ENCODE measurements around the gene SMC4.

SMC4 gene

DNA sequence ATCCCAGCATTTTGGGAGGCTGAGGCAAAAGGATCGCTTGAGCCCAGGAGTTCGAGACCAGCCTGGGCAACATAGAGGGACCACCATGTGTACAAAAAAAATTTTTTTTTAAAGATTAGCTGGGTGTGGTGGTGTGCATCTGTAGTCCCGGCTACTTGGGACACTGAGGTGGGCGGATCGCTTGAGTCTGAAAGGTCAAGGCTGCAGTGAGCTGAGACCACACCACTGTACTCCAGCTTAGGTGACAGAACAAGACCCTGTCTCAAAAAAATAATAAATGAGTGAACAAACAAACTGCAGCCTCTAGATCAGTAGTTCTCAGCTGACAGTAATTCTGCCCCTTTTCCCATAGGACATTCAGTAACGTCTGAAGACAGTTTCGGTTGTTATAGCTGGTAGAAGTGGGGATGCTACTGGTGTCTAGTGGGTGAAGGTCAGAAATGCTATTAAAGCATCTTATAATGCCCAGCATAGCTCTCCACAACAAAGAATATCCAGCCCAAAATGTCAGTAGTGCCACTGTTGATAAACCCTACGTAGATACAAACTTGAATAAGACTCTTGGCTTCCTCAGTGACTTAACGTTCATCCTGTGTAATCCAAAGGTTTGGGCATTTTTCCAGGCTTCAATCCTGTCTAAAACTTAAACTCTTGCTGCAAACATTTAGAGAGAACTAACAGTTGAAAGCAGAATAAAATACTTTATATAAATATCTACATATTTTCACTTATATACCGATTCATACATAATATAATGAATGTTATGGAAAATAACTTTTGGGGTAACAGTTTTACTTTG, 10.6 kb downstream of the SMC4 start:
- H3K9me3 ChIP-seq (ENCODE audit: control insufficient read depth, low read length) = no peaks in the 10 kb centered on the region
- no peaks in the 10 kb centered on the region for H3K36me3 ChIP-seq (ENCODE audit: control insufficient read depth, insufficient read depth, low read length)
- H3K4me3 ChIP-seq (ENCODE audit: low read depth, low read length) = no peak overlapping the region
- no peaks in the 10 kb centered on the region for H3K27me3 ChIP-seq (ENCODE audit: control insufficient read depth, insufficient read depth, low read length)
- no peak overlapping the region for H2AFZ ChIP-seq
- H3K27ac ChIP-seq = no peak overlapping the region
- no peak overlapping the region for H3K9ac ChIP-seq
- no peaks in the 10 kb centered on the region for H3K4me1 ChIP-seq
- TF ChIP-seq, protein P1, sequence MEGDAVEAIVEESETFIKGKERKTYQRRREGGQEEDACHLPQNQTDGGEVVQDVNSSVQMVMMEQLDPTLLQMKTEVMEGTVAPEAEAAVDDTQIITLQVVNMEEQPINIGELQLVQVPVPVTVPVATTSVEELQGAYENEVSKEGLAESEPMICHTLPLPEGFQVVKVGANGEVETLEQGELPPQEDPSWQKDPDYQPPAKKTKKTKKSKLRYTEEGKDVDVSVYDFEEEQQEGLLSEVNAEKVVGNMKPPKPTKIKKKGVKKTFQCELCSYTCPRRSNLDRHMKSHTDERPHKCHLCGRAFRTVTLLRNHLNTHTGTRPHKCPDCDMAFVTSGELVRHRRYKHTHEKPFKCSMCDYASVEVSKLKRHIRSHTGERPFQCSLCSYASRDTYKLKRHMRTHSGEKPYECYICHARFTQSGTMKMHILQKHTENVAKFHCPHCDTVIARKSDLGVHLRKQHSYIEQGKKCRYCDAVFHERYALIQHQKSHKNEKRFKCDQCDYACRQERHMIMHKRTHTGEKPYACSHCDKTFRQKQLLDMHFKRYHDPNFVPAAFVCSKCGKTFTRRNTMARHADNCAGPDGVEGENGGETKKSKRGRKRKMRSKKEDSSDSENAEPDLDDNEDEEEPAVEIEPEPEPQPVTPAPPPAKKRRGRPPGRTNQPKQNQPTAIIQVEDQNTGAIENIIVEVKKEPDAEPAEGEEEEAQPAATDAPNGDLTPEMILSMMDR (IDR thresholded peaks at IDR 0.05) = no peak
- H3K4me2 ChIP-seq (ENCODE audit: low read length) = no peak overlapping the region
- no peaks in the 10 kb centered on the region for H3K79me2 ChIP-seq

DNA sequence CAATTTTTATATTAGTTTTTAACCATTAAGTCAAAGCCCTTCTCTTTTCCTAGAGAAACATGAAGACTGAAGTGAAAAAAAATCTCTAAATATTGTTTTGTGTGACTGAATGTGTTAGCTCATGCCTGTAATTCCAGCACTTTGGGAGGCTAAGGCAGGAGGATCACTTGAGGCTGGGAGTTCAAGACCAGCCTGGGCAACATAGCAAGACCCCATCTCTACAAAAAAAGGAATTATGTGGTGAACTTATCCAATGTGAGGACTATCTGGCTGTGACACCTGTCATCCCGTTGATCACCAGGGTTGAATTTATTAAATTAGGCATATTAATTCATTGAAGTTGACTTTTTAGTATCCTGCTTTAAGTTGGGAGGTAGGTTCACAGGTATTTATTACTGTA, 13.0 kb downstream of the SMC4 start:
- Histone ChIP-seq H3K36me3 (ENCODE audit: control insufficient read depth, insufficient read depth, low read length) (no peaks in the 10 kb centered on the region), H3K27ac (no peak overlapping the region), H3K4me2 (ENCODE audit: low read length) (no peak overlapping the region), H3K4me3 (ENCODE audit: low read depth, low read length) (no peak overlapping the region), H3K4me1 (no peaks in the 10 kb centered on the region), H3K79me2 (no peaks in the 10 kb centered on the region), H3K27me3 (ENCODE audit: control insufficient read depth, insufficient read depth, low read length) (no peaks in the 10 kb centered on the region), H3K9me3 (ENCODE audit: control insufficient read depth, low read length) (no peaks in the 10 kb centered on the region), H3K9ac (no peak overlapping the region), H2AFZ (no peak overlapping the region)
- TF ChIP-seq, protein P1 (IDR thresholded peaks at IDR 0.05) = no peak

DNA sequence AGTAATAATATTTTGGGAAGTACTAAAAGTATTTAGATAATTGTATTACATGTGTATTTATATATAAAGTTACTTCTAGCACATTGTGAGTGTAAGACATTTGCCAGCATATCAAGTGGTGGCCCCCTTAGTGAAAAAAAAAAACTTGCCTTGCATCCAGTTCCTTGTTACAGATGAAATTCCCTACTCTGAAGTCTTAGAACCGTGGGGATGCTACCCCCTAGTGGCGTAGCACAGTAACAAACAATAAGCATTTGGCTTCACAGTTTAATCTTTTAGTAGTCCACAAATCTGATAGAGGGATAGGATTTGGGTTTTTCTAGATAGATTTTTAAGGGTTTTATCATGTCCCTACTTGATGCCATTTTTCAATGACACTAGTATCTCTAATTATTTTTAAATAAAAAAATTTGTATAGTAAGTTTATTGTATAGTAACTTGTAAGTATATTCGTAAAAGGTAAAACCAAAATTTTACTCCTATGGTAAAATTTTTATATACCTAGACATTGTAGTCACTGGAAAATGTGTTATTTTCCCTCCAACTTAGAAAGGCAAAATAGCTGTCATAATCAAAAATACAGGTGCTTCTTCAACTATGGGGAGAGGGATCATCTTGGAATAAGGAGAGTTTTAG, 14.3 kb downstream of the SMC4 start:
- H2AFZ ChIP-seq = no peak overlapping the region
- no peak overlapping the region for H3K27ac ChIP-seq
- no peak overlapping the region for H3K4me2 ChIP-seq (ENCODE audit: low read length)
- no peaks in the 10 kb centered on the region for H3K27me3 ChIP-seq (ENCODE audit: control insufficient read depth, insufficient read depth, low read length)
- no peaks in the 10 kb centered on the region for H3K36me3 ChIP-seq (ENCODE audit: control insufficient read depth, insufficient read depth, low read length)
- H3K4me3 ChIP-seq (ENCODE audit: low read depth, low read length) = no peak overlapping the region
- TF ChIP-seq, protein P1 (IDR thresholded peaks at IDR 0.05) = peak; percentile 91
- no peaks in the 10 kb centered on the region for H3K79me2 ChIP-seq
- H3K9ac ChIP-seq = no peak overlapping the region
- no peaks in the 10 kb centered on the region for H3K4me1 ChIP-seq
- H3K9me3 ChIP-seq (ENCODE audit: control insufficient read depth, low read length) = no peaks in the 10 kb centered on the region

DNA sequence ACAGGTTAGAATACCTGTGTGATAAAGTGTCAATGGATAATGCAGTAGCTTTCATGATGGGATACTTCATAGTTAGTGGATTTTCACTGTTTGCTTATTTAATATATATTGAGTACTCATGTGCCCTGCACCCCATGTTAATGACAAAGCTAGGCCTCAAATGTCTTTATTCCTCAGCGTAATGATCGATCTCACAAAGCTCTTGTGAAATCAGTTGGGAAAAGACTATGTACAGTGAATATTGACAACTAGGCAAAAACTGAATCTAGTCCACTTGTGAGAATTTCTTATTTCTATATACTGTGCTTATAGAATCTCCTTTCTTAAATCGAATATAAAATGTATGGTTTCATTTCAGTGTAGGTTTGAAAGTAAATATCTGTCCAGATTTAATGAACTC, 17.9 kb downstream of the SMC4 start:
- H3K9ac ChIP-seq = no peak overlapping the region
- H2AFZ ChIP-seq = no peak overlapping the region
- H3K9me3 ChIP-seq (ENCODE audit: control insufficient read depth, low read length) = no peaks in the 10 kb centered on the region
- no peaks in the 10 kb centered on the region for H3K79me2 ChIP-seq
- H3K4me1 ChIP-seq = no peaks in the 10 kb centered on the region
- H3K27me3 ChIP-seq (ENCODE audit: control insufficient read depth, insufficient read depth, low read length) = no peaks in the 10 kb centered on the region
- H3K4me2 ChIP-seq (ENCODE audit: low read length) = no peak overlapping the region
- no peaks in the 10 kb centered on the region for H3K36me3 ChIP-seq (ENCODE audit: control insufficient read depth, insufficient read depth, low read length)
- H3K27ac ChIP-seq = no peak overlapping the region
- no peak overlapping the region for H3K4me3 ChIP-seq (ENCODE audit: low read depth, low read length)
- TF ChIP-seq, protein P1 (IDR thresholded peaks at IDR 0.05) = no peak

Data from parathyroid adenoma (tissue), 2 donors.